ENCODE data around the gene TNIP2. TPM values are rescaled to one million over a fixed set of nuclear protein-coding genes. Genes with fewer than 3 reads are reported as not detected.

TNIP2 gene
- total RNA-seq, 1 donor from 2014 or later, result 33.7 TPM

GRCh38 chr4:2804449-2804972, 48.4 kb upstream of the TNIP2 start:
- no peak for TF ChIP-seq CTCF (IDR thresholded peaks at IDR 0.05; ENCODE audit: insufficient read depth, low read depth, low read length)
- TF ChIP-seq EZH2 (IDR thresholded peaks at IDR 0.05; ENCODE audit: insufficient read depth, low read length), result no peak
- peaks cover 11% of the 10 kb centered on the region for H3K36me3 Mint-ChIP-seq (ENCODE audit: low read depth, unreplicated experiment)

DNA sequence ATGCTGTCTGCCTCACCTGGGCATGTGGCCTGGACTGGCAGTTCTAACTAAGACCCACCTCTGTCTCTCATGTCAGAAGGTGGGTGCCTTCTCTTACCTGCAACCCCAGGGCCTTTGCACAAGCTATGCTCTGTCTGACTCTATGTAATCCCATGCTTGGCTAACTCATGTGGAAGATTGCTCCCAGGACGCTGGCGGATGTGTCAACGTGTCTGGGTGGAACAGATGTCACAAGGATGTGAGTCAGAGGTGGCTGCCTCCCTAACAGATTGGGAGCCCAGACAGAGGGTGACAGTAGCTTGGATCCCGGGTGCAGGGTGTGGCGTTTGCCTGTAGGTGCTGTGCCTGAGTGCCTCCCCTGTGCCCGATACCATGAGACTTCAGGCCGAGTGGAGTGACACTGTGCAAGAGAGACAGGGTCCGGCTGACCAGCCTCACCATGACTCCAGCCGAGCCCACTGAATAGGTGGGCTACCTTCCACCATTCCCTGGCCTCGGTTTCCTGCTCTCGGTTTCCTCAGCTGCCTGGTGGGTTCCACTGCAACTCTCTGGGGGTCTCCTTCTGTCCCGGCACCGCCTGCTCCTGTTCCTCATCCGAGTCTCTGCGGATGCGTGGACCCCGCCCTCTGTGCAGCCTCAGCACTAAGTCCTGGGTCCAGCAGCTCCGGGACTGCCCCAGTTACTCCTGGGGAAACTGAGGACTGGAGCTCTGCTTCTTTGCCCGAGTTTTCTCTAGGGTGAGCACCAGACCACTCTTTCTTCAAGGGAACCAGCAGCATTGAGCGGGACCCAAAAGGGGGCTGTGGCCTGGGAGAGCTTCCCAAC, 47.7 kb upstream of the TNIP2 start:
- Histone ChIP-seq H3K27ac (ENCODE audit: low read depth, low read length) (no peak overlapping the region), H3K4me1 (ENCODE audit: insufficient read depth, low read length) (peaks cover 16% of the 10 kb centered on the region)
- FAIRE-seq, result no peak

More at GRCh38 chr4:2804449-2804972, 48.4 kb upstream of the TNIP2 start:
- no peak for FAIRE-seq
- no peaks in the 10 kb centered on the region for H3K9me3 ChIP-seq (ENCODE audit: insufficient read depth, low read depth, low read length)
- DNase-seq (ENCODE audit: low read depth), result no peak
- peaks cover 20% of the 10 kb centered on the region for H3K79me2 ChIP-seq (ENCODE audit: insufficient read depth, low read length)
- Mint-ChIP-seq H3K9me3 (ENCODE audit: unreplicated experiment) (no peaks in the 10 kb centered on the region), H3K4me3 (ENCODE audit: unreplicated experiment) (no peak overlapping the region), H3K27me3 (ENCODE audit: low read depth, unreplicated experiment) (peaks cover 4% of the 10 kb centered on the region), H3K4me1 (ENCODE audit: low read depth, unreplicated experiment) (peaks cover 7% of the 10 kb centered on the region), H3K27ac (ENCODE audit: unreplicated experiment) (no peak overlapping the region)
- H2AFZ ChIP-seq (ENCODE audit: low read depth, low read length), result no peak overlapping the region
- no peak overlapping the region for H3K4me2 ChIP-seq (ENCODE audit: low read length)
- H3K36me3 ChIP-seq (ENCODE audit: insufficient read depth, low read length), result no peaks in the 10 kb centered on the region
- no peaks in the 10 kb centered on the region for H3K27me3 ChIP-seq (ENCODE audit: insufficient read depth, low read length)
- H3K4me1 ChIP-seq (ENCODE audit: insufficient read depth, low read length), result peaks cover 16% of the 10 kb centered on the region
- H4K20me1 ChIP-seq (ENCODE audit: insufficient read depth, low read length), result peaks cover 3% of the 10 kb centered on the region
- H3K4me3 ChIP-seq (ENCODE audit: insufficient read depth, low read depth, low read length), result no peak overlapping the region
- no peak overlapping the region for H3K9ac ChIP-seq (ENCODE audit: low read length)
- no peak overlapping the region for H3K27ac ChIP-seq (ENCODE audit: low read depth, low read length)

More for the DNA sequence above, 47.7 kb upstream of the TNIP2 start:
- no peak overlapping the region for H3K9ac ChIP-seq (ENCODE audit: low read length)
- Mint-ChIP-seq H3K27me3 (ENCODE audit: low read depth, unreplicated experiment) (peaks cover 4% of the 10 kb centered on the region), H3K27ac (ENCODE audit: unreplicated experiment) (no peak overlapping the region), H3K4me3 (ENCODE audit: unreplicated experiment) (no peak overlapping the region), H3K9me3 (ENCODE audit: unreplicated experiment) (no peaks in the 10 kb centered on the region), H3K4me1 (ENCODE audit: low read depth, unreplicated experiment) (peaks cover 9% of the 10 kb centered on the region), H3K36me3 (ENCODE audit: low read depth, unreplicated experiment) (peaks cover 11% of the 10 kb centered on the region)
- no peak overlapping the region for H3K4me2 ChIP-seq (ENCODE audit: low read length)
- no peaks in the 10 kb centered on the region for H3K36me3 ChIP-seq (ENCODE audit: insufficient read depth, low read length)
- no peak for DNase-seq (ENCODE audit: low read depth)
- peaks cover 25% of the 10 kb centered on the region for H3K79me2 ChIP-seq (ENCODE audit: insufficient read depth, low read length)
- H3K9me3 ChIP-seq (ENCODE audit: insufficient read depth, low read depth, low read length), result no peaks in the 10 kb centered on the region
- TF ChIP-seq CTCF (IDR thresholded peaks at IDR 0.05; ENCODE audit: insufficient read depth, low read depth, low read length) (no peak), EZH2 (IDR thresholded peaks at IDR 0.05; ENCODE audit: insufficient read depth, low read length) (no peak)
- H3K27me3 ChIP-seq (ENCODE audit: insufficient read depth, low read length), result no peaks in the 10 kb centered on the region
- H3K4me3 ChIP-seq (ENCODE audit: insufficient read depth, low read depth, low read length), result no peak overlapping the region
- H4K20me1 ChIP-seq (ENCODE audit: insufficient read depth, low read length), result peaks cover 3% of the 10 kb centered on the region
- H2AFZ ChIP-seq (ENCODE audit: low read depth, low read length), result no peak overlapping the region
